B cell (primary cell): Measurements from ENCODE around the gene LHFPL4. TPM values are rescaled to one million over a fixed set of nuclear protein-coding genes. Genes with fewer than 3 reads are reported as not detected.

Experiments
- ATAC-seq: fragments of 200-7000 bp; cut with Tn5 transposase; one replicate; pipeline ENCODE4 v1.10.0; 2021; ENCODE audit warnings: low read depth, mild to moderate bottlenecking, moderate number of reproducible peaks, moderate library complexity
- CTCF ChIA-PET: fragments of 350-600 bp; sonication (Branson Sonifier 250); formaldehyde crosslinking; loops from one replicate; lab custom pipeline; 2021; ENCODE audit warnings: antibody characterized with exemption, inconsistent platforms; lab: Charles Lee
- POLR2A ChIA-PET: fragments of 350-600 bp; sonication (Branson Sonifier 250); formaldehyde crosslinking; loops from one replicate; lab custom pipeline; 2021; ENCODE audit warnings: antibody characterized with exemption; lab: Charles Lee
- DNase-seq: peaks from one replicate; pipeline ENCODE4 v3.0.0; 2013
- H2AFZ ChIP-seq: 2 replicates; pipeline ENCODE4 v1.6.1; 2012; ENCODE audit warnings: mild to moderate bottlenecking, low read depth, low read length; ENCODE audit not compliant: insufficient read depth, poor library complexity, severe bottlenecking
- H3K27ac ChIP-seq, 2 donors: 1 replicate in 1 of 2; 2 replicates in 1 of 2; pipeline ENCODE4 v1.5.1; 2012 to 2013; ENCODE audit warnings: low read length in 2 of 2, mild to moderate bottlenecking in 2 of 2, moderate library complexity in 1 of 2
- H3K27me3 ChIP-seq, 4 experiments: fragments of 200-600 bp in 1 of 4; sonication (generic) in 1 of 4; replicated peaks in 1 of 4; 1 replicate in 2 of 4; 2 replicates in 2 of 4; pipeline versions ENCODE4 v1.6.1 to v1.7.0; 2013 to 2016; ENCODE audit warnings: low read length in 3 of 4, mild to moderate bottlenecking in 2 of 4, mixed read lengths in 1 of 4, moderate library complexity in 1 of 4; ENCODE audit not compliant: insufficient read depth in 4 of 4, control insufficient read depth in 3 of 4; ENCODE audit errors: control extremely low read depth in 1 of 4
- H3K36me3 ChIP-seq, 2 experiments: replicated peaks in 1 of 2; 1 replicate in 1 of 2; 2 replicates in 1 of 2; pipeline versions ENCODE4 v1.6.1 to v1.7.1; 2013; ENCODE audit warnings: low read length in 1 of 2; ENCODE audit not compliant: insufficient read depth in 2 of 2, control insufficient read depth in 1 of 2; ENCODE audit errors: control extremely low read depth in 1 of 2, extremely low read depth in 1 of 2
- H3K4me1 ChIP-seq, 2 donors: fragments of 200-600 bp in 1 of 2; sonication (generic) in 1 of 2; 1 replicate in 1 of 2; 2 replicates in 1 of 2; pipeline versions ENCODE4 v1.5.1 to v1.6.1; 2013 to 2017; ENCODE audit warnings: low read length in 2 of 2; ENCODE audit not compliant: control insufficient read depth in 2 of 2, insufficient read depth in 2 of 2
- H3K4me2 ChIP-seq: replicated peaks from 2 replicates; pipeline ENCODE3; 2012; ENCODE audit warnings: mild to moderate bottlenecking, low read depth, low read length; ENCODE audit not compliant: poor library complexity, severe bottlenecking
- H3K4me3 ChIP-seq, 5 experiments: fragments of 200-600 bp in 1 of 5; sonication (generic) in 1 of 5; 1 replicate in 3 of 5; 2 replicates in 2 of 5; pipeline versions ENCODE4 v1.5.1 to v1.7.0; 2011 to 2016; ENCODE audit warnings: low read length in 4 of 5, mild to moderate bottlenecking in 4 of 5, low read depth in 2 of 5, control low read depth in 1 of 5, moderate library complexity in 1 of 5; ENCODE audit not compliant: insufficient read depth in 1 of 5; ENCODE audit errors: control extremely low read depth in 1 of 5, extremely low read depth in 1 of 5
- H3K79me2 ChIP-seq: fragments of 200-600 bp; sonication (generic); one replicate; pipeline ENCODE4 v1.6.0; 2016; ENCODE audit warnings: low read length; ENCODE audit not compliant: control insufficient read depth, insufficient read depth
- H3K9ac ChIP-seq: fragments of 200-600 bp; sonication (generic); 2 replicates; pipeline ENCODE4 v1.6.1; 2017; ENCODE audit warnings: mild to moderate bottlenecking, low read length, moderate library complexity
- H3K9me3 ChIP-seq, 3 donors: one replicate each; pipeline versions ENCODE4 v1.6.1 to v1.7.1; 2013; ENCODE audit warnings: low read length in 2 of 3; ENCODE audit not compliant: control insufficient read depth in 2 of 3, insufficient read depth in 1 of 3; ENCODE audit errors: control extremely low read depth in 1 of 3
- H4K20me1 ChIP-seq: 2 replicates; pipeline ENCODE4 v1.6.0; 2012; ENCODE audit warnings: mild to moderate bottlenecking, low read length; ENCODE audit not compliant: insufficient read depth, control insufficient read depth, poor library complexity, severe bottlenecking
- H3K27ac Mint-ChIP-seq: one replicate; pipeline ENCODE4 v1.8.0; 2021; ENCODE audit warnings: mixed read lengths
- H3K27me3 Mint-ChIP-seq: one replicate; pipeline ENCODE4 v1.8.0; 2021; ENCODE audit warnings: mixed read lengths
- H3K4me1 Mint-ChIP-seq: one replicate; pipeline ENCODE4 v1.8.0; 2021; ENCODE audit warnings: mixed read lengths
- H3K4me3 Mint-ChIP-seq: one replicate; pipeline ENCODE4 v1.8.0; 2021; ENCODE audit warnings: mixed read lengths
- H3K9me3 Mint-ChIP-seq: one replicate; pipeline ENCODE4 v1.8.0; 2022; ENCODE audit warnings: mixed read lengths; ENCODE audit not compliant: insufficient read depth
- CTCF ChIP-seq: fragments of 200-600 bp; IDR thresholded peaks from one replicate; pipeline ENCODE4 v1.8.0; 2022; ENCODE audit warnings: antibody characterized with exemption, mild to moderate bottlenecking
- EZH2 ChIP-seq: IDR thresholded peaks from 2 replicates; pipeline ENCODE4 v1.6.1; 2012; ENCODE audit warnings: borderline replicate concordance, low read depth, mild to moderate bottlenecking, moderate library complexity, low read length; ENCODE audit not compliant: insufficient read depth, poor library complexity, severe bottlenecking
- WGBS: methylation state at CpG from one replicate; pipeline ENCODE4 v1.1.5; 2013; ENCODE audit warnings: missing lambda C conversion rate; ENCODE audit not compliant: insufficient coverage; 5-methylcytosine and 5-hydroxymethylcytosine counted together
- intact Hi-C: fragments of 100-400 bp; cut with micrococcal nuclease; formaldehyde crosslinking; loops from one replicate; pipeline ENCODE4 v1.10.0; 2022
- polyA minus RNA-seq: library from RNA; depleted of rRNA, polyadenylated mRNA; stranded (reverse); fragments of >200 nt; gene quantifications from 2 replicates; pipeline ENCODE4 v1.2.3, GENCODE V29; 2012
- polyA plus RNA-seq: library from polyadenylated mRNA; depleted of rRNA; stranded (reverse); fragments of >200 nt; gene quantifications from 2 replicates; pipeline ENCODE4 v1.2.3, GENCODE V29; 2012
- total RNA-seq, 2 donors: library from RNA; stranded (reverse); fragments of 120-200 nt in 1 of 2; gene quantifications; 1 replicate in 1 of 2; 2 replicates in 1 of 2; pipeline versions ENCODE4 v1.2.3 to v1.2.4, GENCODE V29; 2013 to 2022

LHFPL4 gene
- not detected in 2 replicates for total RNA-seq
- total RNA-seq (2013), result not detected
- not detected in 2 replicates for polyA plus RNA-seq
- polyA minus RNA-seq, result not detected in 2 replicates

GRCh38 chr3:9553021-9553947, at the start of gene LHFPL4:
LHFPL4 (minus strand) TSS chr3:9553822; CDS start chr3:9552679, 1,143 bp downstream.
- no peak within 1 kb of the TSS for H3K4me3 Mint-ChIP-seq
- ATAC-seq (no peak), DNase-seq (no peak)
- ChIA-PET POLR2A (interaction anchor here (0.6 kb wide), 1 partner anchor 44 kb away, joined by 4 read pairs; no protein-coding TSS in a partner anchor), CTCF (no interaction called here)
- Histone ChIP-seq H2AFZ (no peak within 1 kb of the TSS), H3K36me3 (no peaks in the 10 kb centered on the region), H3K9ac (no peak within 1 kb of the TSS), H3K27me3 (peaks cover 0 to 52% (median 17%) of the 10 kb centered on the region in 4 experiments), H3K9me3 (peaks cover 0 to 7% (median 0%) of the 10 kb centered on the region in 3 donors), H3K4me2 (peak within 1 kb of the TSS; percentile 28), H4K20me1 (no peaks in the 10 kb centered on the region), H3K27ac (no peak within 1 kb of the TSS), H3K79me2 (no peaks in the 10 kb centered on the region), H3K4me1 (peaks cover 3 to 6% of the 10 kb centered on the region in 2 donors), H3K4me3 (no peak within 1 kb of the TSS)
- peaks cover 8% of the 10 kb centered on the region for H3K4me1 Mint-ChIP-seq
- H3K9me3 Mint-ChIP-seq, result no peaks in the 10 kb centered on the region
- no peak within 1 kb of the TSS for H3K27ac Mint-ChIP-seq
- intact Hi-C loops, result no loop called here
- TF ChIP-seq CTCF (no peak), EZH2 (no peak)
- WGBS, result 14% methylated on average over 75 of the region's 75 CpGs
- H3K27me3 Mint-ChIP-seq, result peaks cover 63% of the 10 kb centered on the region

DNA sequence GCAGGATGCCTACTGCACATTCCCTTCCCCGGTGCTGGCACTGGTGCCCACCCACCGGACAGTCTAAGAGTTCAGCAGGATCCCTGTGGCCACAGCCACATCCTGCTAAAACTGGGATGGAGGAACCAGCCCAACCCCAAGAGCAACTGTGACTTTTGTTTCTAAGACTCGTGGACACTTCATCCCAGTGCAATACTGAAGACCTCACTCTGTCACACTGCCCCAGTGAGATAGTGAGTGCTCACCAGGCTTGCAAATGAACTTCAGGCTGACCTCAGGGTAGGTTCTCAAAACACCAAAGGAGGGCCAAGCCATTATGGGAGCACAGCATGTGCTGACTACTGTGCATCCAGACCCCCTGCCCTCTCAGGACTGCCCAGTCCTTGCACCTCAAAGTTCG, 49.0 kb upstream of the LHFPL4 start:
- no peaks in the 10 kb centered on the region for H3K4me1 ChIP-seq
- H3K27ac ChIP-seq, result no peak overlapping the region
- POLR2A ChIA-PET, result no interaction called here
- ATAC-seq (no peak), DNase-seq (no peak)
- H3K27me3 ChIP-seq, result peaks cover 0 to 28% (median 5%) of the 10 kb centered on the region in 4 experiments
- no peak overlapping the region for H3K9ac ChIP-seq
- no peak overlapping the region for H3K27ac Mint-ChIP-seq
- no peak overlapping the region for H3K4me2 ChIP-seq
- H3K36me3 ChIP-seq, result no peaks in the 10 kb centered on the region
- peaks cover 3 to 31% (median 11%) of the 10 kb centered on the region in 3 donors for H3K9me3 ChIP-seq
- H4K20me1 ChIP-seq, result no peaks in the 10 kb centered on the region
- TF ChIP-seq CTCF (no peak), EZH2 (no peak)
- peaks cover 9% of the 10 kb centered on the region for H3K9me3 Mint-ChIP-seq
- intact Hi-C loops, result no loop called here
- H3K4me3 Mint-ChIP-seq, result no peak overlapping the region
- H3K4me3 ChIP-seq, result no peak overlapping the region
- peaks cover 4% of the 10 kb centered on the region for H3K4me1 Mint-ChIP-seq
- 74% methylated on average over 3 of the region's 4 CpGs for WGBS
- no peaks in the 10 kb centered on the region for H3K79me2 ChIP-seq
- CTCF ChIA-PET, result no interaction called here
- H2AFZ ChIP-seq, result no peak overlapping the region
- H3K27me3 Mint-ChIP-seq, result peaks cover 50% of the 10 kb centered on the region
